Small intestine (tissue), 7 donors: Measurements from ENCODE around the gene CASTOR2. TPM values are rescaled to one million over a fixed set of nuclear protein-coding genes. Genes with fewer than 3 reads are reported as not detected.
A peak's percentile ranks its signal among the peaks of the same experiment; 100 is the strongest.

Experiments used
- DNase-seq, 2 donors: peaks; one replicate each; pipeline versions ENCODE4 v3.0.0 to v3.0.0-alpha.2; 2013
- FAIRE-seq: peaks from 2 replicates; lab custom pipeline; 2012; peaks lifted over from hg19 to GRCh38; lab: Jason Lieb, UNC
- H3K27ac ChIP-seq, 3 donors: one replicate each; pipeline ENCODE4 v1.5.1; 2013; ENCODE audit warnings: low read length in 2 of 3, mild to moderate bottlenecking in 2 of 3, control low read depth in 1 of 3, inconsistent platforms in 1 of 3, low read depth in 1 of 3, moderate library complexity in 1 of 3
- H3K27me3 ChIP-seq, 3 donors: one replicate each; pipeline ENCODE4 v1.6.1; 2013; ENCODE audit warnings: low read length in 3 of 3, inconsistent platforms in 1 of 3; ENCODE audit not compliant: control insufficient read depth in 3 of 3, insufficient read depth in 3 of 3
- H3K36me3 ChIP-seq, 3 donors: one replicate each; pipeline ENCODE4 v1.6.1; 2013; ENCODE audit warnings: low read length in 3 of 3, inconsistent platforms in 1 of 3, low read depth in 1 of 3, mild to moderate bottlenecking in 1 of 3, moderate library complexity in 1 of 3; ENCODE audit not compliant: control insufficient read depth in 3 of 3, insufficient read depth in 2 of 3
- H3K4me1 ChIP-seq, 3 donors: one replicate each; pipeline ENCODE4 v1.6.1; 2013; ENCODE audit warnings: low read length in 2 of 3, inconsistent platforms in 1 of 3, low read depth in 1 of 3, mild to moderate bottlenecking in 1 of 3, moderate library complexity in 1 of 3; ENCODE audit not compliant: control insufficient read depth in 3 of 3, insufficient read depth in 2 of 3
- H3K4me3 ChIP-seq, 3 donors: one replicate each; pipeline ENCODE4 v1.5.1; 2013; ENCODE audit warnings: low read length in 3 of 3, control low read depth in 1 of 3, inconsistent platforms in 1 of 3, low read depth in 1 of 3, mild to moderate bottlenecking in 1 of 3, moderate library complexity in 1 of 3
- H3K9me3 ChIP-seq, 2 donors: one replicate each; pipeline ENCODE4 v1.6.1; 2013; ENCODE audit warnings: low read depth in 1 of 2, low read length in 1 of 2; ENCODE audit not compliant: control insufficient read depth in 2 of 2, insufficient read depth in 1 of 2
- WGBS, 3 donors: extraction: QIAGEN DNeasy Blood & Tissue Kit; methylation state at CpG; one replicate each; pipeline ENCODE4 v1.1.7; 2013; 5-methylcytosine and 5-hydroxymethylcytosine counted together
- polyA plus RNA-seq, 4 donors: library from polyadenylated mRNA; stranded (reverse) in 3 of 4; unstranded in 1 of 4; fragments of 200-250 nt in 3 of 4; fragments of 120-200 nt in 1 of 4; gene quantifications; one replicate each; pipeline versions ENCODE4 v1.2.1 to v1.2.3, GENCODE V29; 2013
- donor health status: healthy with polysubstance abuse.
- donor health status: control.
- donor health status: control.
- donor health status: Bipolar disorder and iron deficiency.
- donor health status: healthy.

CASTOR2 gene
- polyA plus RNA-seq, 4 donors: 0.67 to 4.5 (median 1.6) TPM

GRCh38 chr7:75049817-75050216 lies 85.3 kb downstream of the CASTOR2 start:
- FAIRE-seq (no peak), DNase-seq (no peak)
- Histone ChIP-seq H3K4me1 (no peaks in the 10 kb centered on the region), H3K4me3 (no peak overlapping the region), H3K27ac (no peak overlapping the region), H3K36me3 (peaks cover 4 to 77% (median 14%) of the 10 kb centered on the region in 3 donors), H3K27me3 (no peaks in the 10 kb centered on the region), H3K9me3 (no peaks in the 10 kb centered on the region)
- WGBS, 3 donors: 90 to 94% (median 91%) methylated on average over 10 of the region's 10 CpGs

GRCh38 chr7:75050501-75050900 lies 86.0 kb downstream of the CASTOR2 start:
- H3K36me3 ChIP-seq: peaks cover 8 to 75% (median 14%) of the 10 kb centered on the region in 3 donors
- WGBS, 3 donors: 92 to 93% (median 92%) methylated on average over 12 of the region's 12 CpGs
- no peak overlapping the region for H3K27ac ChIP-seq

GRCh38 chr7:75054744-75055143 lies 90.2 kb downstream of the CASTOR2 start:
- H3K27ac ChIP-seq: no peak overlapping the region
- FAIRE-seq (no peak), DNase-seq (no peak)
- H3K4me1 ChIP-seq: no peaks in the 10 kb centered on the region
- WGBS, 3 donors: 59 to 81% (median 60%) methylated on average over 3 of the region's 3 CpGs
- no peaks in the 10 kb centered on the region for H3K9me3 ChIP-seq
- no peak overlapping the region for H3K4me3 ChIP-seq
- H3K27me3 ChIP-seq: no peaks in the 10 kb centered on the region
- H3K36me3 ChIP-seq: peaks cover 5 to 85% (median 19%) of the 10 kb centered on the region in 3 donors

More at GRCh38 chr7:75050501-75050900, 86.0 kb downstream of the CASTOR2 start:
- FAIRE-seq (no peak), DNase-seq (no peak)
- Histone ChIP-seq H3K27me3 (no peaks in the 10 kb centered on the region), H3K9me3 (no peaks in the 10 kb centered on the region), H3K4me3 (no peak overlapping the region), H3K4me1 (no peaks in the 10 kb centered on the region)

GRCh38 chr7:75055155-75055554 lies 90.7 kb downstream of the CASTOR2 start:
- H3K4me1 ChIP-seq: no peaks in the 10 kb centered on the region
- H3K27me3 ChIP-seq: no peaks in the 10 kb centered on the region
- no peak overlapping the region for H3K27ac ChIP-seq
- 94 to 99% (median 95%) methylated on average over 9 of the region's 9 CpGs for WGBS, 3 donors
- no peak overlapping the region for H3K4me3 ChIP-seq
- H3K9me3 ChIP-seq: no peaks in the 10 kb centered on the region
- no peak for FAIRE-seq
- peaks cover 5 to 85% (median 19%) of the 10 kb centered on the region in 3 donors for H3K36me3 ChIP-seq
- DNase-seq: no peak

- no peaks in the 10 kb centered on the region for H3K4me1 ChIP-seq
- no peak overlapping the region for H3K4me3 ChIP-seq
- FAIRE-seq (no peak), DNase-seq (no peak)
- H3K9me3 ChIP-seq: no peaks in the 10 kb centered on the region
- peaks cover 5 to 87% (median 21%) of the 10 kb centered on the region in 3 donors for H3K36me3 ChIP-seq
- WGBS, 3 donors: 67 to 89% (median 85%) methylated on average over 14 of the region's 14 CpGs
- no peaks in the 10 kb centered on the region for H3K27me3 ChIP-seq
- peak overlapping the region in 1 of 3 donors; percentile 25 for H3K27ac ChIP-seq
Observed at GRCh38 chr7:75055830-75056772, 91.6 kb downstream of the CASTOR2 start.

GRCh38 chr7:75058406-75058805 lies 93.9 kb downstream of the CASTOR2 start:
- 97 to 98% (median 98%) methylated on average over 15 of the region's 15 CpGs for WGBS, 3 donors
- Histone ChIP-seq H3K4me3 (no peak overlapping the region), H3K4me1 (no peaks in the 10 kb centered on the region), H3K27me3 (no peaks in the 10 kb centered on the region), H3K36me3 (peaks cover 10 to 95% (median 25%) of the 10 kb centered on the region in 3 donors), H3K27ac (no peak overlapping the region), H3K9me3 (no peaks in the 10 kb centered on the region)
- FAIRE-seq (no peak), DNase-seq (no peak)

- DNase-seq (no peak), FAIRE-seq (no peak)
- Histone ChIP-seq H3K4me1 (no peaks in the 10 kb centered on the region), H3K4me3 (no peak overlapping the region), H3K27ac (no peak overlapping the region), H3K36me3 (peaks cover 18 to 93% (median 27%) of the 10 kb centered on the region in 3 donors), H3K27me3 (no peaks in the 10 kb centered on the region), H3K9me3 (no peaks in the 10 kb centered on the region)
- 90 to 95% (median 93%) methylated on average over 8 of the region's 8 CpGs for WGBS, 3 donors
Observed at GRCh38 chr7:75064291-75064690, 99.8 kb downstream of the CASTOR2 start.

- 94 to 97% (median 97%) methylated on average over 8 of the region's 8 CpGs for WGBS, 3 donors
- no peaks in the 10 kb centered on the region for H3K4me1 ChIP-seq
- DNase-seq (no peak), FAIRE-seq (no peak)
- H3K36me3 ChIP-seq: peaks cover 18 to 93% (median 27%) of the 10 kb centered on the region in 3 donors
- no peaks in the 10 kb centered on the region for H3K27me3 ChIP-seq
- no peak overlapping the region for H3K4me3 ChIP-seq
- H3K9me3 ChIP-seq: no peaks in the 10 kb centered on the region
- H3K27ac ChIP-seq: no peak overlapping the region
Observed at GRCh38 chr7:75064801-75065200, 100.3 kb downstream of the CASTOR2 start.
